HG02798 (cell line): ENCODE measurements around the gene STX16.

ENCODE experiments used
- ATAC-seq: cut with Tn5 transposase; IDR thresholded peaks from one replicate; pipeline ENCODE4 v1.9.1; 2021; ENCODE audit warnings: mild to moderate bottlenecking; ENCODE audit not compliant: unreplicated experiment, poor library complexity

The STX16 gene

GRCh38 chr20:58693226-58694006 lies 42.3 kb downstream of the STX16 start:
- ATAC-seq, result no peak

DNA sequence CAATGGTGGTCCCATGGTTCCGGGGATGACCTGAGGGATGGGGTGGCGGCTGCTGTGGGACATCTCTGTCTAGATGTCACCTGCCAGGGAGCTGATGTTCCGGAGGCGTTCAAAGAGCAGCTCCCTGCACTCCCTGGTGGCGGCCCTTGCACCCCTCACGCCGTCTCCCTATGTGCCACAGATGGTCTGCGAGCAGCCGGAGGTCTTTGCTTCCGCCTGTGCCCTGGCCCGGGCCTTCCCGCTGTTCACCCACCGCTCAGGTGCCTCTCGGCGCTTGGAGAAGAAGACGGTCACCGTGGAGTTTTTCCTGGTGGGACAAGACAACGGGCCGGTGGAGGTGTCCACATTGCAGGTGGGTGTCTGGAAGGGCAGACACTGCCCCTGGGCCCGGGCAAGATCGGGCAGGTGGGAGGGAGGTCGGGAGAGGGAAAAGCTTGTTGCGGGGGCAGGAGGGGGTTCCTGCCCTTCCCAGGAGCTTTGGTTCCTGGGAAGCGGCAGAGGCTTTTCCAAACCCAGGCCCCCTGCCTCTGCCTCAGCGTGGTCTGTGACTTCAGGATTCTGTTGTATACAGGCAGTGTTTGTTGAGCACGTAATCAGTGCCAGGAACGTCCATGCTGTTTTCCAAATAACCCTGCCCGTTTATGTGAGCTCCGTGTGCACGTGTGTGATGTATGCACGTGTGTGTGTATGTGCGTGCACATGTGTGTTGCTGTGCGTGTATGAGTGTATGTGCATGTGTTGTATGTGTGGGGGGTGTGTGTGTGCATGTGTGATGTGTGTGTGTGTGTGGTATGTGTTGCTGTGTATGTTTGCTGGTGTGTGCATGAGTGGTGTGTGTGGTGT lies 43.4 kb downstream of the STX16 start:
- no peak for ATAC-seq

DNA sequence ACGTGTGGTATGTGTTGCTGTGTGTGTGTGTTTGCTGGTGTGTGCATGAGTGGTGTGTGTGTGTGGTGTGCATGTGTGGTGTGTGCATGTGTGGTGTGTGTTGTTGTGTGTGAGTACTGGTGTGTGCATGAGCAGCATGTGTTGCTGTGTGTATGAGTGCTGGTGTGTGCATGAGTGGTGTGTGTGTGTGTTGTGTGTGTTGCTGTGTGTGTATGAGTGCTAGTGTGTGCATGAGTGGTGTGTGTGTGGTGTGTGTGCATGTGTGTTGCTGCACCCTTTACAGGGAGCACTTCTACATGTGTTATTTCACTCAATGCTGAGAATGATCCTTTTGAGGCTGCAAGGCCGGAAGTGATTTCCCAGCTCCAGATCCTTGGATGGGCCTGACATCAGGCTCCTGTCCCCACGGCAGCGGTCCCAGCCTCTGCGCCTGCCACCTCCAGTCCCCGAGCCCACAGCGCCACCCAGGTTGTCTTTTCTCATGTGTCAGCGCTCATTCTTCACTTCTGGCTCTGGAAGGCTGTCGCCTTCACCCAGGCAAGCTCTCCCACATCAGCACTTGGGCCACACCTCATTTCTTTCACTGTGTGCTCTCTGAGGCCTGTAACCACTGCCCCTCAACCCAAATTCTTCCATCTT lies 44.1 kb downstream of the STX16 start:
- no peak for ATAC-seq

DNA sequence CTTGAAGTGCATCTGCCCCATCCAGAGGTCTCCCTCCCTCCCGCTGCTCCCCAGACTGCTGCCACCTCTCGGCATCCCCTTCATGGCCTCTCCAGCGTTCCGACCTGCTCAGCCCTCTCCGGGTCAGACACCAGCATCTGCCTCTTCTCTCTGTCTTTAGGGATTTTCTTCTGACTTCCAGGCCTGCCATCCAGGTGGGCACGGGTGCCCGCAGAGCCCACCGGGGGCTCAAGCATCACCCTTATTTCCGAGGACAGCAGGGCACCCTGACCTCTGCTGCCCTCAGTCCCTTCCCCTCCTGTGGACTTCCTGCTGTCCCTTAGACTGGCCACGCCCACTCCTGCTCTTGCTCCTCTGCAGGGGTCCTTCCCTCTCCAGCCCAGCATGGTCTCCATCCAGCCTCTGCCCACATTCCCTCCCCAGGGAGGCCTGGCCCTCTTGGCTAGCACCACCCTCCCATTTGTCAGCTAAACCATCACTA lies 44.9 kb downstream of the STX16 start:
- no peak for ATAC-seq

- no peak for ATAC-seq
Observed at GRCh38 chr20:58696411-58696961, 45.4 kb downstream of the STX16 start.

- no peak for ATAC-seq
Observed at GRCh38 chr20:58697201-58697866, 46.3 kb downstream of the STX16 start.

DNA sequence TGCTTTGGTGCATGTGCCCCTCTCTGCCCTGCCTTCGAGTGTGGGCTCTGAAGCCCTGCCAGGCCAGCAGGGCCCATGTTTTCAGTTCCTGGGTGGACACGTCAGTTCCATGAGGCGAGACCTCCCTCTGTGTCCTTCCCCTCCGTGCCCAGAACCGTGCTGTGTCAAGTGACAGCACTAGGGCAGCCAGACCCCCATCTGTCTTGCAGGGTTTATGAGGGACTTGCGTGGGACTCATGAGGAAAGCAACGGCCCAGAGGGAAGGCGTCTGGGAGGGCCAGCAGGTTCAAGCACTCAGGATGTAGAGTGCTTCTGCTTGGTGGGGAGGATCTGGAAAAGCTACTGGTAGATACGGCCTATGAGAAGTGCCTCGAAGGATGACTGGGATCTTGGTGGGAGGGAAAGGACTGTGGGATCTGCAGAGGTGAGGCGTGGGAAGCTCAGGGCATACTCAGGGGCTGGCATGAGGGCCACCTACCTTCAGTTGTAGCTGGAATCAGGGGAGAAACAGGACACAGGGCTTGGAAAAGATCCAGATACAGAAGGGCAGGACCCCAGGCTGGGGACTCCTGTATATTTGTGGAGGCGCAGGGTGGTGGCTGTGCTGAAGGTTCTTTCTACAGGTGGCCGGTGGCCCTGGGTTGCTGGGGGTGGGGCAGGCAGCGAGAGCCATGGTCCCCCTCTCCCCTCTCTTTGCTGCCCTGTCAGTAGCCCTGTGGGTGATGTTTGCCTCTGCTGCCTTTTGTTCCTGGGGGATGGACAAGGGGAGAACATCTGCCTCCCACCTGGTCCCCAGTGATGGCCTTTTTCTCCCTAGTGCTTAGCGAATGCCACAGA lies 47.0 kb downstream of the STX16 start:
- ATAC-seq, result no peak

DNA sequence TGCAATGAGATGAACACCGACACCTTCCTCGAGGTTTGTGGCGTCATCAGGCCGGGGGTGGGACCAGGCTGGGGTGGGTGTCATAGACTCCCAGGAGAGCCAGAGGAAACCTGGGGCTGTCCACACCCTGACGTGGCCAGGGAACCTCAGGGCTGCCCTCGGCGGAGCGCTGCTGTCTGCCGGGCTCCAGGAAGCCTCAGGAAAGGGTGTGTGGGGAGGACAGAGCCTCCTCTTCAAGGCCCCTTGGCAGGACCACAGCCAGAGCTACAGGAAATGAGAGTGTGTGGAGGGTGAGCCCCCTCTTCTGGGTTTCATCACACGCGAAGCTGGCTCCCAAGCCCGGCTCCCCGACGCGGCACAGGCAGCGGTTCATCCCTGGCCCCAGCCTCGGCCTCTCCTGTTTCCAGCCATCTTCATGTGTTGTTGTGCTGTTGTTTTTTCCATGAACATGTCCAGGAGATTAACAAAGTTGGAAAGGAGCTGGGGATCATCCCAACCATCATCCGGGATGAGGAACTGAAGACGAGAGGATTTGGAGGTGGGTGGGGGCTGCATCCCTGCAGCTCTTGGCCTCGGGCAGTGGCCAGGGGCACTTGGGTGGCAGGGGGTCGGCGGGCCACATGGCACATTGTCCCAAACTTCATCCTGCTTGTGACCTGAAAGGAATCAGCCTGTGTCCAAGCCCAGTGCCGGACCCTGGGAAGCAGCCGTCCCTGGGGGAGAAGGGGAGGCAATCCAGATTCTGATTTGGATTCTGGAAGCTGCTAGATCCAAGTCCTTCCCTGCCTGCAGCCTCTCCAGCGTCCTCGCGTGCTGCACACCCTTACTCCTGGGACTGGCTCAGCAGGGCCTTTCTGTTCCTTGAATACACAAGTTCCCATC lies 47.9 kb downstream of the STX16 start:
- ATAC-seq, result no peak

DNA sequence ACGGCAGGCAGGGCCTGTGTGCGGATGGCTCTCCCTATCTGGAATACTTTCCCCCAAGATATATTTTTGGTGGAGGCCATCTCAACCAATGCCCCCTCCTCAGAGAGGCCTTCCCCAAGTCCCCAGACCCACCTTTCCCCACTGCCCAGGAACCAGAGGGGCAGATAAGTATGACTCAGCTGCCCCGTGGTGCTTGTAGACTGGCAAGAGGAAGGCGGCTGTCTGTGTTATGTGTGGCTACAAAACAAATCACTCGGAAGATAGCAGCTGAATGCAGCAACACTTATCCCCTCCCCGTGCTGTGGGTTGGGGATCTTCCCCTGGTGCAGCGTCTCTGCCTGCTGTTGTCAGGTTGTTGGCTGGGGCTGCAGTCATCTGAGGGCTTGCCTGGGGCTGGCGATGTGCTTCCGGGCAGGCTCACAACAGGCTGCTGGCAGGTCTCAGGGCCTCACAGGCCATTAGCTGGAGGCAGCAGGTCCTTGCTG lies 48.6 kb downstream of the STX16 start:
- no peak for ATAC-seq

GRCh38 chr20:58700121-58700821 lies 49.2 kb downstream of the STX16 start:
- no peak for ATAC-seq

DNA sequence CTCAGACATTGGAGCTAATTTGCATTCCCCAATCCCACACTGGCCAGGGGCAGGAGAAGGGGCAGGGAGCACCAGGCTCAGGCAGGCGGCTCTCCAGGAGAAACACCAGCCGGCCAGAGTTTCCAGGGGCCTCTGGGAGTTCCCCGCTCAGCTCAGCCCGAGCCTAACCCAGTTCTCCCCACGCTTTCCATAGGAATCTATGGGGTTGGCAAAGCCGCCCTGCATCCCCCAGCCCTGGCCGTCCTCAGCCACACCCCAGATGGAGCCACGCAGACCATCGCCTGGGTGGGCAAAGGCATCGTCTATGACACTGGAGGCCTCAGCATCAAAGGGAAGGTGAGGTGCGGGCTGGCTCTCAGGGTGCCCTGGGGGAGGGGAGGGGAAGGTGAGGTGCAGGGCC lies 49.7 kb downstream of the STX16 start:
- no peak for ATAC-seq

GRCh38 chr20:58701431-58702160 lies 50.5 kb downstream of the STX16 start:
- no peak for ATAC-seq

GRCh38 chr20:58702161-58702510 lies 51.1 kb downstream of the STX16 start:
- ATAC-seq, result no peak

- ATAC-seq, result no peak
Observed at GRCh38 chr20:58702859-58703648, 52.0 kb downstream of the STX16 start.

DNA sequence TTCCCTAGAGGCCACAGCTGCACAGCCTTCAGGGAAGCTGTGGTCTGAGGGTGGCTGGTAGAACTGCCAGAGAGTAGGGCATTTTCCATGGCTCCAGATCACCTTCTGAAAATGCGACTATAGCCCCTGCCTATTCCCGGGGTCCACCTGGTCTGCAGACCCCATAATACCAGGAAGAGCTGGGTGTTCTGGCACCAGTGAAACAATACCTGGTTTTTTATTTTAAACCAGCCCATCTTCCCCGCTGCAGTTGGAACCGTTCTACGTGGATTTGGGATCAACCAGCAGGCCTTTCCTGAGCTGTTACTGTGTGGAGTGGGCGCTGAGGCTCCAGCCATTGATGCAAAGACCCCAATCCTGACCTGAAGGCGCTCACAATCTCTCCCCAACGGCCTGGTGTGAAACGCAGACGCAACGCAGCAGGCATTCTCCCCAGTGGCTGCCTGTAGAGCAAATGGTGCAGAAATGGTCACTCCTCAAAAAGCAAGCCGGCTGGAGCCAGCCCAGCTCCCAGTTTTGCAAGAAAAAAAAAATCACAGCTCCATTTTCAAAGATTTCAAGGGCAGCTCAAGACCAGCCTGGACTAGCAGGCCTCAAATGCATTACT lies 52.8 kb downstream of the STX16 start:
- no peak for ATAC-seq
